ENCODE measurements around the gene GPC6.

DNA sequence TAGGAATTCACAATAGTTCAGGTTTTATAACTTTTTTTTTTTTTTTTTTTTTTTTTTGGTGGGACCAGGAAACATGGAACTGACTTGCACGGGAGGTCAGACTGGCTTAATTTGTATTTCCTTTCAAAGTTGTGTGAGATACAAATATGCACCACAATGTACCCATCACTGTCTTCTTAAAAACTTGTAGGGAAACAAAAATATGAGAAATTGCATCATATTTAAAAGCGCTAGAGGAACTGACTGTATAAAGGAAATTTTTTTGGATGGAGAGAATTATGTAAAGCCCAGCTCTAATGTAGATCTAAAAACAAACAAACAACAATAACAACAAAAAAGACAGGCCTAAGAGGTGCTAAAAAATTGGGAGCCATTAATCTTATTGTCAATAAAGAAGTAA is 1006.3 kb downstream of the GPC6 start:
- TF ChIP-seq, protein P1, sequence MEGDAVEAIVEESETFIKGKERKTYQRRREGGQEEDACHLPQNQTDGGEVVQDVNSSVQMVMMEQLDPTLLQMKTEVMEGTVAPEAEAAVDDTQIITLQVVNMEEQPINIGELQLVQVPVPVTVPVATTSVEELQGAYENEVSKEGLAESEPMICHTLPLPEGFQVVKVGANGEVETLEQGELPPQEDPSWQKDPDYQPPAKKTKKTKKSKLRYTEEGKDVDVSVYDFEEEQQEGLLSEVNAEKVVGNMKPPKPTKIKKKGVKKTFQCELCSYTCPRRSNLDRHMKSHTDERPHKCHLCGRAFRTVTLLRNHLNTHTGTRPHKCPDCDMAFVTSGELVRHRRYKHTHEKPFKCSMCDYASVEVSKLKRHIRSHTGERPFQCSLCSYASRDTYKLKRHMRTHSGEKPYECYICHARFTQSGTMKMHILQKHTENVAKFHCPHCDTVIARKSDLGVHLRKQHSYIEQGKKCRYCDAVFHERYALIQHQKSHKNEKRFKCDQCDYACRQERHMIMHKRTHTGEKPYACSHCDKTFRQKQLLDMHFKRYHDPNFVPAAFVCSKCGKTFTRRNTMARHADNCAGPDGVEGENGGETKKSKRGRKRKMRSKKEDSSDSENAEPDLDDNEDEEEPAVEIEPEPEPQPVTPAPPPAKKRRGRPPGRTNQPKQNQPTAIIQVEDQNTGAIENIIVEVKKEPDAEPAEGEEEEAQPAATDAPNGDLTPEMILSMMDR (IDR thresholded peaks at IDR 0.05 in 2 of 3, conservative IDR thresholded peaks at IDR 0.05 in 1 of 3; ENCODE audit: insufficient read depth in 2 of 3, low read depth in 1 of 3, low read length in 3 of 3): no peak
- TF ChIP-seq KDM1A (IDR thresholded peaks at IDR 0.05) (no peak), POLR2A (conservative IDR thresholded peaks at IDR 0.05) (no peak), PRMT5 (CRISPR knock-in tag; IDR thresholded peaks at IDR 0.05) (no peak)
